Retina (tissue), 1 donor: Measurements from ENCODE around the gene COIL.
"Not testable (repeated sequence)": the region's sequence is repeated elsewhere in the genome, so short reads cannot be mapped to it uniquely, and the experiment has no call there.

Experiments
- DNase-seq: peaks from one replicate; pipeline ENCODE4 v3.0.0-alpha.2; 2016

The COIL gene

DNA sequence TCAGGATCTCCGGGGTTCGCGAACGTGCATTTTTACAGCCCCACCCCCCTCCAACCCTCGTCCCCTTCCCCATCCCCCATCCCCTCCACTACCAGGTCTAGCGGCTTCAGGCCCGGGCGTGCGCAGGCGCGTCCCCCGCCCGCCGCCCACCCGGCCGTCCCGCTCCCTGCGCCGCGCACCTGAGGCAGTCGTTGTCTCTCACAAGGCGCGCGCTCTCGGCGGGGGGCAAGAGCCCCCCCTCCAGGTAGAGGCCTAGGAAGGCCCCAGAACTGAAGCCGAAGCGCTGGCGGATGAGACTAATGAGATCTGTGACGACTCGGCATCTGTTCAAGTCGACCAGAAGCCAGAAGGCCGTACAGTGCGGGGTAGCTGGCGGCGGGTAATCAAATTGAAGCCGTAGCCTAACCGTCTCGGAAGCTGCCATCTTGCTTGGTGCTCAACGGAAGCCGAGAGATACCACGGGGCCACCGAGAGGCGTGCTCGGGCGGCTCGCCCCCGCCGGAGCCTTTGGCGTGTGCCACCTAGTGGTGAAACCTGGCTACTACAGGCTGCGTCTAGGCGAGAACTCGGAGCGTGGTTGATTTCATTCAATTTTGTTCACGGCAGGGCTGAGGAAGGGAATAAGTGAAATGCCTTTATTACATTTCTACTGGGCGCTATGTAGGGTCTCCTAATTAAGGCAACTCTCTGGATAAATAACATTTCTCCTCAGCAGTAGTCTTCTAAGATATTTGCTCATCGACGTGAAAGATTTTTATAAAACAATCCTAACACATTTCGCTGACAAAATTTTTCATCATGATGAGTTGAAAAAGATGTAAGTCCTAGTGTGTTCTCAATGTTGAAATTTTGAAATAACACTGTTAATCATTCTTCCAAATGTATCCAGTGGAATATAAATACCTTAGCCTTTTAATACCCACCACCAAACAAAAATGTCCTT lies at the start of gene COIL:
Gene COIL, minus strand, starts transcription at position 455 of the 943 bp plus-strand sequence. Its CDS starts 31 bp downstream, at position 424.
- DNase-seq, result peak; percentile 96

GRCh38 chr17:57010487-57010886 lies 49.6 kb upstream of the COIL start:
- no peak for DNase-seq

- peak; percentile 80 for DNase-seq
Measured at GRCh38 chr17:57009737-57010445, 49.0 kb upstream of the COIL start.

DNA sequence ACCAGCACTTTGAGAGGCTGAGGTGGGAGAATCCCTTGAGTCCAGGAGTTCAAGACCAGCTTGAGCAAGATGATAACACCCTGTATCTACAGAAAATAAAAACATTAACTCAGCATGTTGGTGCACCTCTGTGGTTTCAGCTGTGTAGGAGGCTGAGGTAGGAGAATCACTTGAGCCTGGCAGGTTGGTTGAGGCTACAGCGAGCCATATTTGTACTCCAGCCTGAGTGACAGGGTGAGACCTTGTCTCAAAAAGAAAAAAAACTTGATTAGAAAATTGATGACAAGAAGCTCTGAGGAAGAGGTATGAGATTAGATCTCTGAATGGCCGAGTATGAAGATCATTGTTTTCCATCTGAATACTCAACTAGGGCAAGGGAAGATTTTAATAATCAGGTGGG lies 48.1 kb upstream of the COIL start:
- no peak for DNase-seq

DNA sequence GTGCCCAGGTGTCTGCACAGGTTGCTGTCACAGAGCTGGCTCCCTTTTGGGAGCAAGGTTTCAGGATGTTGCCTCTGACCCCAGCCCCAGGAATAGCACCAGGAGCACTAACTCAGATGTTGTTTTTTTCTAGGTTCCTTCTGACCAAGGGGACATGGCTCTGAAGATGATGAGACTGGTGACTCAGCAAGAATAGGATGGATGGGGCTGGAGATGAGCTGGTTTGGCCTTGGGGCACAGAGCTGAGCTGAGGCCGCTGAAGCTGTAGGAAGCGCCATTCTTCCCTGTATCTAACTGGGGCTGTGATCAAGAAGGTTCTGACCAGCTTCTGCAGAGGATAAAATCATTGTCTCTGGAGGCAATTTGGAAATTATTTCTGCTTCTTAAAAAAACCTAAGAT lies 45.2 kb upstream of the COIL start:
- DNase-seq, result no peak

GRCh38 chr17:57004944-57005579 lies 44.2 kb upstream of the COIL start:
- DNase-seq, result no peak

DNA sequence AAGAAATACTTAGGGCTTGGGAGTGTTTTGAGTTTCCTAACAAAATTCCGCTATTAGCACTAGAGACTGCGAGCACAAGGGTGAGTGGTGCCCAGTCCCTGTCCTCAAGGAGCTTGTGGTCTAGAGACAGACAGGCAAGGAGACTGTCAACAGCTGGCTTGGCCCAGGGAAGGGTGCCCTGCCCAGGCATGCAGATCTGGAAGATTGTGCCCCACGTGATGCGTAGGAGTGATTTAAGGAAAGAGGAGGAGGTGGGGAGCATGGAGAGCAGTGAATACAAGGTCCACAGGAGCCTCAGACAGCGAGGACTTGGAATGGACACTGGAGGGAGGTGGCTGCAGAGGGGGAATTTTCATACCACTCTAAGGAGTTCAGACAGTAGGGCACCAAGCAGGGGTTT lies 42.1 kb upstream of the COIL start:
- no peak for DNase-seq

DNA sequence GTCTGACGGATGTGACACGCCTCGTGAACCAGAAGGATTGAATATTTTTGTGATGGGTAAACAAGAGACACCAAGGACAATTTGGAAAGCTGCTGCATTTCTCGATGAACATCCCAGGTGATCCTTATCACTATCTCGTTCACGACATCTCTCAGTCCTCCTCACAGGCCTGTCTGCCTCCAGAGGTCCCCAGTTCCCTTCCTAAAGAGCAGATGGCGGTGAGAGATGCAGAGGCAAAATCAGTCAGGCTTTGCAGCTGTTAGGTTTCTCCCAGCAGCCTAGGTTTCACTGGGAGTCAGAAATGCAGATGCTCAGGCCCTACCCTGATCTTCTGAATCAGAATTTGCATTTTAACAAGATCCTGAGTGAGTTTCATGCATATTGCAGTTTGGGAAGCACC lies 40.7 kb upstream of the COIL start:
- no peak for DNase-seq

- no peak for DNase-seq
Measured at GRCh38 chr17:56997313-56997712, 36.5 kb upstream of the COIL start.

DNA sequence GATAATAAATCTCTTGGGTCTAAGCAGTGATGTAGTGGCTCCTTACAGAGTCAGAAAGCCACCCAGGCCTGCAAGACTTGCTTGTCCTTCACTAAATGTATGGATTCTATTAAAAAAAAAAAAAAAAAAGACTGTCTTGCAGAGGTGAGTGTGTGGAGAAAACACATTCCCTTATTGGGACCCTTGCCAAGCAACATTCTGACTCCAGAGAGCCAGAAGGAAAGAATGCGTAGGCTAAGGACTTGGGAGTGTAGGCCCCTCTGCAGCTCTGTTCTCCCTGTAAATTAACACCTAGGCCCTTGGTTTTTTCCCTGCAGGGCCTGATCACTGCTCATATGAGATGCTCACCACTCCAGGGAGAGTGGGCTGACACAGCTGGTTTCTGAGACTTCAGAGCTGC lies 34.9 kb upstream of the COIL start:
- no peak for DNase-seq

DNA sequence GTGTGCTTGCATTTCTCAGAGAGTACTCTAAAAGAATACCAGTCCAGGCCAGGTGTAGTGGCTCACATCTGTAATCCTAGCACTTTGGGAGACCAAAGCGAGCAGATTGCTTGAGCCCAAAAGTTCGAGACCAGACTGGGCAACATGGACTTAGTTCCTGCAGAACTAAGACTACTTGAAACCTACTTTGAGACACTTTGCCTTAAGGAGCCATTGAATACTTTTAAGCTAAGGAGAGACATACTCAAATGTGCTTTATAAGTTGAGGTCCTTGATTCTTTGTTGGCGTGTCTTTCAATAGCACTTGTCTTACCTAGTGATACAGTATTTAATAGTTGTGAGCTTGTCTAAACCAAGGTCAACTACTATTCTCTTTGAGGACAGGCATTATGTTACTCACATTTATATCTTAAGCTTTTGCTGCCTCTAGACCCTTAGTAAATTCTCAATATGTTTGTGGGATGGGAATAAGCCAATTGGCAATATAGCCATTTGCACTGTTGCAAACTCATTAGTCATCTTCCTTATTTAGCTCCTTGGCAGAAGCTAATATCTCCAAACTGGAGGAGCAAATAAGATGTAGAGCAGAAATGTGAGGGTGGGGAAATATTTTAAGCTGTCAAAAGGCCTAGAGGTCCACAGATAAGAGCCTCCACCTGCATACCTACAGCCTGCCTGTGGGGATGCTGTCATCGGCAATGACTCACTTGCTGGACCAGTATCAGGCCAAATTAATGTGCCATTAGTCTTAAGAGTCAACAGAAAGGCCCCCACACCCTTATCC lies 33.4 kb upstream of the COIL start:
- no peak for DNase-seq

DNA sequence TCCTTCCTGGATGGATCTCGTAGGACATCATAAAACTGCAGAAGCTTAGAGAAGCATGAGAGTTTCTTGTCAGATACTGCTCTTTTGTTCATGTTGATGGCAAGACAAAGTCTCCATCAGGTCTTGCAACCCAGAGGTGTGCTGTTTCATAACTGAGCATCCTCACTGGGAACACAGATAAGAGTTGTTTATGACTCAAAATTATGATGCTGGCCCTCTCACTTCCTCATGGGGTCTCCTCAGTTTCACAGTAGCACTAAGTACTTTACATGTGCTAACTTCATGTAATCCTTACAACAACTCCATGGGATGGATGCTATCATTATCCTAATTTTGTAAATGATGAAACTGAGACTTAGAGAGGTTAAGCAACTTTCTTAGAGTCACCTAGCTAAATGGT lies 31.5 kb upstream of the COIL start:
- no peak for DNase-seq

DNA sequence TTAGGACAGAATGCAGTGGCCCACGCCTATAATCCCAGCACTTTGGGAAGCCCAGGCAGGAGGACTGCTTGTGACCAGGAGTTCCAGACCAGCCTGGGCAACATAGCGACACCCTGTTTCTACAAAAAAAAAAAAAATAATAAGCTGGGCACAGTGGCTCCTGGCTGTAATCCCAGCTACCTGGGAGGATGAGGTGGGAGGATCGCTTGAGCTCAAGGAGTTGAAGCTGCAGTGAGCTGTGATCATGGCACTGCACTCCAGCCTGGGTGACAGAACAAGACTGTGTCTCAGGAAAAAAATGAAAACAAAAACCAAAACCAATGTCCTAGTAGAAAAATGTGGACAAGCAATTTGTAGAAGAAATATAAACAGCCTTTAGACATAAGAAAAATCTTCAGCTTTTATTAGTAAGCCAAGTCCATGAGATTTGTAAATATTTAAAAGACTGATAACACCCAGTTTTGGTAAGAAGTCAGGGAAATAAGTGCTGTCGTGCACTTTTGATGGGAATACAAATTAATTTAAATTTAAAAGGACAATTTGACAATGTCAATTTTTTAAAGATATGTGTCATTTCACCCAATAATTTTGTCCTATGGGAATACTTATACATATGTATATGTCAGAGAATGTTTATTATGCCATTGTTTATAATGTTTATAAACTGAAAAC lies 28.2 kb upstream of the COIL start:
- no peak for DNase-seq

DNA sequence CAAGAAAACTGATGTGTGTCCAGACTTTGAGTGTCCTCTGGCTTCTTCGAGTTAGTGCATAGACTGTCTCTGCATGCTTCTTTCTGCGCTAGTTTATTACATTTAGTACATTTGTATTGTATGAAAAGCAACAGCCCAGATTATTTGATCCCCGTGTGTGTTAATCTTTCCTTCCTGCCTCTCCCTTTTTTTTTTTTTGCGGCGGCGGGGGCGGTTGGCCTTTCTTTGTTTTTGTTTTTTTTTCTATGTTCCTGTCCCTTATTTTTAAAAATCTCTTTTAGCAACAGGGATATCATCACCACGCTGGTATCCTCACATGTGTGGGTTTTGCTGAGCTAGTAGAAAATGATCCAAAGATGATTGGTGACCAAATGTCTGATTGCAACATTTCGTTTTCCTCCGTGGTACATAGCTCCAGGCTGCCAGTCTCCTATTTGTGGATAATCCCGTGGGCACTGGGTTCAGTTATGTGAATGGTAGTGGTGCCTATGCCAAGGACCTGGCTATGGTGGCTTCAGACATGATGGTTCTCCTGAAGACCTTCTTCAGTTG lies 26.5 kb upstream of the COIL start:
- no peak for DNase-seq

- DNase-seq, result no peak
Measured at GRCh38 chr17:56985371-56986162, 24.7 kb upstream of the COIL start.

DNA sequence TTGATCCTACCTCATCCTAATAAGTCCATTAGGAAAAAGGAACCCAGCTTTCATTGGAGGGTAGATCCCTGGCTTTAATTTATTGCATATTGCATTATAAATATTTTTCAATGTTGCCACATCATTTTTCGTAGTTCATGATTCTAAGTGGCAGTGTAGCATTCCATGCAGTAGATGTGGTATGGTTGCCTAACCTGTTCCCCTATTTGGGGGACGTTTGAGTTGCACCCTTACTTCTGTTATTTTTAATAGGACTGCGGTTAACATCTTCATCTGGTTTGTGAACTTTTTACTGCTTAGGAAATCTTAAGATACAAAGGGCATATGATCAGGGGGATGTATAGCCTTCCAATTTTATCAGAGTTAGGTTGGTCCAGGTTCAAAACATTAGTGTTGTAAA lies 22.5 kb upstream of the COIL start:
- DNase-seq, result no peak

DNA sequence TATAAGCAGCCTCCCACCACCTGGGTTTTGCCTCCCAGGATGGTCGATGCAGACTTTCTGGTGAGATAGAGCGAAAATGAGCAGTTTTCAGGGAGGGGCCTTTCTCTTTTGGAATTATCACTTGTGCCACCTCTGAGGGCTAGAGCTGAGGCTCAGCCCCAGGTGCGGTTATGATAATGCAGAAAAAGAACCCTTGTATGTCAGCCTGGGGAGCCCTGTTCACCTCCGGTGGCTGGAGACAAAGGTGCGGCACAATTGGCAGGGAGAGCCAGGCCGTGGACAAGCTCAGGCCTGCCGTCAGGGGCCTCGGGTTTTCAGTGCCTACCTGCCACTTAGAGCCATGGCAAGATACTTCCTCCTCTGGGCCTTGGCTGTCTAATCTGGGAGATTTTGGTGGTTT lies 21.5 kb upstream of the COIL start:
- DNase-seq, result no peak

- DNase-seq, result not testable (repeated sequence)
Measured at GRCh38 chr17:56980526-56980925, 19.7 kb upstream of the COIL start.

DNA sequence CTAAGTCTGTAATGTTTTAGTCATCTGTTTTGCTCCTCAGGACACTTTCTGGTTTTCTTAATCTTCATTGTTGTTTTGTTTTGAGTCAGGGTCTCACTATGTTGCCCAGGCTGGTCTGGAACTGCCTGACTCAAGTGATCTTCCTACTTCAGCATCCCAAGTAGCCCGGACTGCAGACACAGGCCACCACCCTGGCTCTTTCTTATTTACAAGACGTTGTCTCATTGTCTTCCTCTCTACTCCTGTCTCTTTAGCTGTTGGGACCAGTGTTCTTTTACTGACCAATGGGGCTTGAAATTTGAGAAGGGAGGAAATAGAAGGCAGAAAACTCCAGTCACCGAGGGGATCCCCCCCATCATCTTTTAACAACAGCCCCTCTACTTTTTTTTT lies 18.2 kb upstream of the COIL start:
- no peak for DNase-seq

DNA sequence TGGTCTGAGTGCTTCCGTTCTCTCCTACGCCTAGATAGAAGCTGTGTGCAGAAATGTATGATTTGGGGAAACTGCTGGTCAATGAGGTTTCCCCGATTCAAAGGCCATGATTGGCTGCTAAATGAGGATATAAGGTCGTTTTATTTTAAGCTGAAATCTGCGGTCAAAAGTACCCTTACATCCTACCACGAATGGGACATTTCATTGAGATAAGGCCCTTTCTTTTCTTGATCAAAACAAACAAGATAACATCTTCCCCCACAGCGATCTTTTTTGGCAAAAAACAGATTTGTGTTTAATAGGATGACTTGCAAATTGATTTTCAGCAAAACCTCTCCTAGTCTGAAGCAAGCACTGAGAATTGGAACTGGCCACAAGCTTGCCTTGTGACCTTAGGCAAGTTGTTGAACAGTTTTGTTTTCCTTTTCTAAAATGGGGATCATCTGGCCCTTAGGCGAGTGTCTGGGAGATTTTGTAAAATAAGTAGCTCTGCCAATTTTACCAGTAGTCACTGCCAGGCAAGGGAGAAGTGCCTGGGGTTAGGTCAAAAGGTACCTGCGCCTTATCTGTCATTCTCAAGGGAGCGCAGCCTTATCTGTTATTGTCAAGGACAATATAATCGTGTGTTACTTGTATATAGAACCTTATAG lies 17.7 kb upstream of the COIL start:
- DNase-seq, result no peak
